ENCODE results near the gene LLGL1.

GRCh38 chr17:18267366-18267765 is 41.9 kb downstream of the LLGL1 start:
- TF ChIP-seq, protein P1, sequence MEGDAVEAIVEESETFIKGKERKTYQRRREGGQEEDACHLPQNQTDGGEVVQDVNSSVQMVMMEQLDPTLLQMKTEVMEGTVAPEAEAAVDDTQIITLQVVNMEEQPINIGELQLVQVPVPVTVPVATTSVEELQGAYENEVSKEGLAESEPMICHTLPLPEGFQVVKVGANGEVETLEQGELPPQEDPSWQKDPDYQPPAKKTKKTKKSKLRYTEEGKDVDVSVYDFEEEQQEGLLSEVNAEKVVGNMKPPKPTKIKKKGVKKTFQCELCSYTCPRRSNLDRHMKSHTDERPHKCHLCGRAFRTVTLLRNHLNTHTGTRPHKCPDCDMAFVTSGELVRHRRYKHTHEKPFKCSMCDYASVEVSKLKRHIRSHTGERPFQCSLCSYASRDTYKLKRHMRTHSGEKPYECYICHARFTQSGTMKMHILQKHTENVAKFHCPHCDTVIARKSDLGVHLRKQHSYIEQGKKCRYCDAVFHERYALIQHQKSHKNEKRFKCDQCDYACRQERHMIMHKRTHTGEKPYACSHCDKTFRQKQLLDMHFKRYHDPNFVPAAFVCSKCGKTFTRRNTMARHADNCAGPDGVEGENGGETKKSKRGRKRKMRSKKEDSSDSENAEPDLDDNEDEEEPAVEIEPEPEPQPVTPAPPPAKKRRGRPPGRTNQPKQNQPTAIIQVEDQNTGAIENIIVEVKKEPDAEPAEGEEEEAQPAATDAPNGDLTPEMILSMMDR (IDR thresholded peaks at IDR 0.05 in 8 of 11, conservative IDR thresholded peaks at IDR 0.05 in 3 of 11), result no peak
- TF ChIP-seq POLR2AphosphoS5 (IDR thresholded peaks at IDR 0.05), result peak in 1 of 3 donors; percentile 36
